ENCODE data around the gene ZNFX1. TPM values are rescaled to one million over a fixed set of nuclear protein-coding genes. Genes with fewer than 3 reads are reported as not detected.
"Not testable (repeated sequence)": the region's sequence is repeated elsewhere in the genome, so short reads cannot be mapped to it uniquely, and the experiment has no call there.

ZNFX1 gene
- polyA plus RNA-seq, 5 donors: 13.3 to 16.4 (median 15.5) TPM

DNA sequence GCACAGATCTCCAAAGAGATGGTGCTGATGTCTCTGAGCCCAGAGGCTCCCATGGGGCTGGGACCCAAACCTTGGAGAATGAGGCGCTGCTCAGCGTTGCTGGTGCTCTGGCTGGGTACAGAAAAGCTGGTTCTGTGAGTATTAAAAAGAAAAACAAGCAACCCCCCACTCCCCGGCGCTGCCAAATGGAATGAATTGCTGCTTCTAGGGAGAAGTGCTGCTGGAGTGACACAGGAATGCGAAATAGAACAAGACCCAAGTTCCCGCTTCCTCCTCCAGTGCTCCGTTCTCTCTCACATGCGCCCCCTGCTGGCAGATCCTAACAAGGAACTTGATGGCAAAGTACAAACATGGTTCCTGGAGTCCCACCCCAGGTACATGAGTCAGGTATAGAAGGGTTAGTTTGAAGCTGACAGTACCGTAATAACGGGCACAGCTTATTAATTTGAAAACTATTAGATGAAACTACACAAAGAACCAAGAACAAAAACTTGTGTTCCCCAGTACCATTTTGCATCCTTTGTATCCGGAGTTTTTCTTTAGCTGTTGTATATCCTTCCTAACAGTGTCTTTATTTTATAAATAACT, 60.8 kb downstream of the ZNFX1 start:
- peak; percentile 82 to 89 for DNase-seq

DNA sequence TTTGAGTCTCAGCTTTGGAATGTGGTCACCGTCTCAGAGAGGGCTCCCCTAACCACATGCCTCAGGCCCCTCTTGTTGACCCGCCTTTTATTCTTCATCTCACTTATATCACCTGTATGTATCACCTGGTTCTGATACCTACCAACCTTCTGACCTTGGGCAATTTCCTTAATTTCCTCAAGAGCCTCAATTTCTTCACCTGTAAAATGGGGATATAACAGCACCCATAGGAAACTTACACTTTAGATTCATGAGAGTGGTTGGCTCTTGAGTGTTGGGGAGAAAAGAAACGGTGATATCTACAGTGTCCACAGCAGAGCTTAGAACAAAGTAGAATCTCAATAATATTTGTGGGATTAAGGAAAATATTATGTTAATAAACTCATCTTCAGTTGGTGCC, 62.6 kb downstream of the ZNFX1 start:
- DNase-seq: no peak

DNA sequence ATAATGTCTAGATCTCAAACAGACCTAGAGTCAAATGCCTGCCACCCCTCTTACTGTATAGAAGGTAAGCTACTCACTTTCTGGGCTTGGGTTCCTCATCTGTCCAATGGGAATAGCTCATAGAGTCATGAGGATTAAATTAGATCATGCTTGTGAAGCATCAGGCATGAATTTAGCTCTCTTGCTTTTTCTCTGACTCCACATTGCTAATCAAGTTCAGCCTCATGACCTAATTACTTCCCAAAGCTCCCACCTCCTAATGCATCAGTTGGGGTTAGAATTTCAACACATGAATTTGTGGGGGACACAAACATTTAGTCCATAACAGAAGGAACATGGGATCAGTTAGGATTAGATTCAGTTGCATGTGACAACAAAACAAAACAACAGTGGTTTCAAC, 63.3 kb downstream of the ZNFX1 start:
- DNase-seq: no peak

DNA sequence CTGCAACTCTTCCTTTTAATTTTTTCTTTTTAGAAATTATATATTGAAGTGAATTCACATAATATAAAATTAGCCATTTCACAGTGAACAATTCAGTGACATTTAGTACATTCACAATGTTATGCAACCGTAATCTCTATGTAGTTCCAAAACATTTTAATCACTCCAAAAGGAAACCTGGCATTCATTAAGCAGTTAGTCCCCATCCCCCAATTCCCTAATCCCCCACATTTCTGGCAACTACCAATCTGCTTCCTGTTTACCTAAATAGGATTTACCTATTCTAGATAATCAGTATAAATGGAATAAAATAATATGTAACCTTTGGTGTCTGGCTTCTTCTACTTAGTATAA, 67.1 kb downstream of the ZNFX1 start:
- DNase-seq: no peak

DNA sequence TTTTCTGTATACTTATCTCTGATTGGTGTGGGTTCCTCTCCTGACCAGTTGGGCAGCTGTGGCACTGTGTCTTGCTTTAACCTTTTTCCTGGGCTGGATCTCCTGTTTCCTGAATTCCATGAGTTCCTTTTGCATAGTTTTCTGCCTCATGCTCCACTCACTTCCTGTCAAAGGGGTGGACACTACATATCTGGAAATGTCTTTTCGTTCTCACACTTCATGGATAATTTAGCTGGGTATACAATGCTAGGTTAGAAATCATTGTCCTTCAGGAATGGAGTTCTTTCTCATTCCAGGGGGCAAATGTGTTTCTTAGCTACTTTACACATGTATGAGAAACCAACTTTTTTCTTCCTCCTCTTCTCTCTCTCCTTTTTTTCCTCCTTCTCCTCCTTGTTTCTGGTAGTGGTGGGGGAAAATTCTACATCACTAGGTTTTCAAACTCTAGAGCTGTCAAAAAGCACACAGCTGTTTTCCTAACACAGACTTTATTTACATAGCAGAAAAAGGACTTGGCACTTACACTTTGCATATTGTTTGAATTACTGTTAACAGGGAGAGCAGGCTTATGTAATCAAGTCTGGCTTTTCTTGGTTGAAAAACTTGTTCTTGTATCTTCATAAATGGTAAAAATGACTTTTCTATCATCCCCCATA, 67.6 kb downstream of the ZNFX1 start:
- DNase-seq: no peak

DNA sequence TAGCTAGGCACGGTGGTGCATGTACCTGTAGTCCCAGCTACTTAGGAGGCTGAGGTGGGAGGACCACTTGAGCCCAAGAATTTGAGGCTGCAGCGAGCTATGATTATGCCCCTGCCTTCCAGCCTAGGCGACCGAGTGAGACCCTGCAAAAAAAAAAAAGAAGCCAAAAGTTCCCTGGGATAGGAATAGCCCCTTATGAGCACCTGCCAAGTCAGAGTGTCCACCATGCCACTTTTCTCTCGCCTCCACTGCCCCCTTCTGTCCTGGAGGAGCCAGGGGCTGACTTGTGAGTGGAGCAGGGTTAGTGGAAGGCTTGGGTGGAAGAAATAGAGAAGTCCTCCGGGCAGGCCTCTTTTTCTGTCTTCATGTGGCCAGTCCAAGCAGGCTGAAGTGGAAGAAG, 70.8 kb downstream of the ZNFX1 start:
- no peak for DNase-seq

DNA sequence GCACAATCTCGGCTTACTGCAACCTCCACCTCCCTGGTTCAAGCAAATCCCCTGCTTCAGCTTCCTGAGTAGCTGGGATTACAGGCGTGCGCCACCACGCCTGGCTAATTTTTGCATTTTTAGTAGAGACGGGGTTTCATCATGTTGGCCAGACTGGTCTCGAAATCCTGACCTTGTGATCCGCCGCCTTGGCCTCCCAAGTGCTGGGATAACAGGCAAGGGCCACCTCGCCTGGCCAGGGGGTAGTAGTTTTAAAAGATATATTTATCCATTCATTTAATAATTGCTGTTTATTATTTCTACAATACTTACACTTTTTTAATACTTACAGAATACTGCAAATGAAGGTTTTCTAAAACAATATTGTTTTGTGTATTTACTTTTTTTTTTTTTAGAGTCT, 74.1 kb downstream of the ZNFX1 start:
- DNase-seq: no peak

DNA sequence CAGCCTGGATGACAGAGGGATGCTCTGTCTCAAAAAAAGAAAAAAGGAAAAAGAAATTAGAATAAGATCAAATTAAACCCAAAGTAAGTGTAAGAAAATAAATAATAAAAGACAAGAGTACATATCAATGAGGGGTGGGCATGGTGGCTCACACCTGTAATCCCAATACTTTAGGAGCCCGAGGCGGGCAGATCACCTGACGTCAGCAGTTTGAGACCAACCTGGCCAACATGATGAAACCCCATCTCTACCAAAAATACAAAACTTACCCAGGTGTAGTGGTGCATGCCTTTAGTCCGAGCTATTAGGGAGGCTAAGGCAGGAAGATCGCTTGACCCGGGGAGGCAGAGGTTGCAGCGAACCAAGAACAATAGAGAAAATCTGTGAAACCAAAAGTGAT, 74.8 kb downstream of the ZNFX1 start:
- DNase-seq: no peak

DNA sequence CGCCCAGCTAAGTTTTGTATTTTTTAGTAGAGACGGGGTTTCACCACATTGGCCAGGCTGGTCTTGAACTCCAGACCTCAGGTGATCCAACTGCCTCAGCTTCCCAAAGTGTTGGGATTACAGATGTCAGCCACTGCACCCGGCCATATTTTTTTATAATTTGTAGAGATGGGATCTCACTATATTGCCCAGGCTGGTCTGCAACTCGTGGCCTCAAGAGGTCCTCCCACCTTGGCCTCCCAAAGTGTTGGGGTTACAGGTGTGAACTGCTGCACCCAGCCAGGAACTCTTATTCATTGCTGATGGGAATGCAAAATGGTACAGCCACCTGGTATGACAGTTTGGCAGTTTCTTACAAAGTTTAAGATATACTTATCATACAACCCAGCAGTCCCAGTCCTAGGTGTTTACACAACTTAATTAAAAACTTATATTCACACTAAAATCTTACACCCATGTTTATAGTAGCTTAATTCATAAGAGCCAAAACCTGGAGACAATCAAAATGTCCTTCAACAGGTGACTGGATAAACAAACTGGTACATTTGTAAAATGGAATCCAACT, 78.0 kb downstream of the ZNFX1 start:
- DNase-seq: no peak

DNA sequence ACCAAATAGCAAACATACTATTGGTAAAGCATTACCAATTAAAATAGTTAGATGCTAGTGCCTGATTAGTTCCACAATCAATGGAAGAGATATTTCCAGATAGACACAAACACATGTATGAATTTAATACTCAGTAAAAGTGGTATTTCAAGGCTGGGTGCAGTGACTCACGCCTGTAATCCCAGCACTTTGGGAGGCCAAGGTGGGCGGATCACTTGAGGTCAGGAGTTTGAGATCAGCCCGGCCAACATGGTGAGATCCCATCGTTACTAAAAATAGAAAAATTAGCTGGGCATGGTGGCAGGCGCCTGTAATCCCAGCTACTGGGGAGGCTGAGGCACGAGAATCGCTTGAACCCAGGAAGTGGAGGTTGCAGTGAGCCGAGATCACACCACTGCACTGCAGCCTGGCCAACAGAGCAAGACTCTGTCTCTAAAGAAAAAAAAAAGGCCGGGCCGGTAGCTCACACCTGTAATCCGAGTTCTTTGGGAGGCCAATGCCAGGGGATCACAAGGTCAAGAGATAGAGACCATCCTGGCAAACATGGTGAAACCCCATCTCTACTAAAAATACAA, 84.8 kb downstream of the ZNFX1 start:
- DNase-seq: not testable (repeated sequence)

Other genes starting within 250 kb of the ZNFX1 start
- 100 to 1,000 TPM in 1 of 5 donors, 10 to 100 TPM in 4; 67.4 to 101 (median 84.6) TPM for gene CSE1L, start 231.7 kb downstream of the ZNFX1 start, polyA plus RNA-seq (ENCODE audit: insufficient read depth in 1 of 5, insufficient read length in 5 of 5, low replicate concordance in 1 of 5)
- gene STAU1, start 89.7 kb downstream of the ZNFX1 start, polyA plus RNA-seq (ENCODE audit: insufficient read depth in 1 of 5, insufficient read length in 5 of 5, low replicate concordance in 1 of 5): 10 to 100 TPM; 91.9 to 99.1 (median 97.8) TPM
- gene DDX27, start 58.6 kb downstream of the ZNFX1 start, polyA plus RNA-seq (ENCODE audit: insufficient read depth in 1 of 5, insufficient read length in 5 of 5, low replicate concordance in 1 of 5): 10 to 100 TPM; 39.7 to 52.0 (median 47.6) TPM
- under 1 TPM; 0.41 to 0.64 (median 0.50) TPM for gene KCNB1, start 204.6 kb upstream of the ZNFX1 start, polyA plus RNA-seq (ENCODE audit: insufficient read depth in 1 of 5, insufficient read length in 5 of 5, low replicate concordance in 1 of 5)

Measured in right lung (tissue), 5 donors.